A673 (cell line): ENCODE results near the gene ZNF319.

ENCODE experiments used
- EZH2 ChIP-seq: fragments of 200-600 bp; sonication (generic); IDR thresholded peaks from 2 replicates; pipeline ENCODE4 v1.6.1; 2017; ENCODE audit warnings: borderline replicate concordance, low read depth, mild to moderate bottlenecking, mixed read lengths, antibody characterized with exemption, low read length; ENCODE audit not compliant: poor library complexity, severe bottlenecking
- TF ChIP-seq, protein P1 (sequence below): fragments of 300-800, 200-600 bp; sonication (generic); conservative IDR thresholded peaks from 2 replicates; pipeline ENCODE4 v1.5.1; 2017; ENCODE audit warnings: low read depth, mild to moderate bottlenecking, antibody characterized with exemption, low read length, moderate library complexity, mixed read lengths

DNA sequence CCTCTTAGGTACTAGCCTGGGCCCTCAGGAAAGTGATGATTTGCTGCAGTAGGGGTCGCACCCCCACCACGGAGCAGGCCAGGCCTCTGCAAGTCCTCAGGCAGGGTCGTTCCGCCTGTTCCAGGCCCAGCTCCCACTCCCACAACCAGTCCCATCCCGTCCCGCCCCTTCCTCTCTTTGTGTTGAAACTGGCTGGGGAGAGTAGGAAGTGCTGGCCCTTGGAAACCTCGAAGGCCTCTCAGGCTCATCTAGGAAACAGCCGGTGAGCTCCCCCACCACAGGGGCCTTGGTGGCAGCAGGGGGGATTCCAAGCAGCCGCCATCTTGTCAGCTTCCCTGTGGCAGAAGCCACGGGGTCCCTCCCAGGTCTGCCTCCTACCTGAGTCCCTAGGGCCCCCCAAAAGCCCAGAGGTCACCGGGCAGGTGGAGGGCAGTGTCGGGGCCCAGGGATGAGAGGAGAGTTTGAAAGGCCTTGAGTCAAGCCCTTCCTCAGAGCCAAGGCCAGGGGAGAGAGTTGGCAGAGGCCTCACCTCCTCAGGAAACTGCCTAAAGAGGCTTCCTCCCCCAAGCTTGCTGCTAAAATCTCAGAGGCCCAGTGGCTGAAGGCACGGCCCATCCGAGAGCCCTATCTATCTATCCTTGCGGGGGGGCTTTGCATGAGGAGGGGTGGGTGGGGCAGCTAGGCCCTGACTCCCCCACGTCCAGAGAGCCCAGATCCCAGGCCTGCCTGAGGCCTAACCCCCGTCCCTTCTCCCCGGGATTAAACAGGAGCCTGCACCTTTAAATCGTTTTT is 47.3 kb upstream of the ZNF319 start:
- TF ChIP-seq, protein P1, sequence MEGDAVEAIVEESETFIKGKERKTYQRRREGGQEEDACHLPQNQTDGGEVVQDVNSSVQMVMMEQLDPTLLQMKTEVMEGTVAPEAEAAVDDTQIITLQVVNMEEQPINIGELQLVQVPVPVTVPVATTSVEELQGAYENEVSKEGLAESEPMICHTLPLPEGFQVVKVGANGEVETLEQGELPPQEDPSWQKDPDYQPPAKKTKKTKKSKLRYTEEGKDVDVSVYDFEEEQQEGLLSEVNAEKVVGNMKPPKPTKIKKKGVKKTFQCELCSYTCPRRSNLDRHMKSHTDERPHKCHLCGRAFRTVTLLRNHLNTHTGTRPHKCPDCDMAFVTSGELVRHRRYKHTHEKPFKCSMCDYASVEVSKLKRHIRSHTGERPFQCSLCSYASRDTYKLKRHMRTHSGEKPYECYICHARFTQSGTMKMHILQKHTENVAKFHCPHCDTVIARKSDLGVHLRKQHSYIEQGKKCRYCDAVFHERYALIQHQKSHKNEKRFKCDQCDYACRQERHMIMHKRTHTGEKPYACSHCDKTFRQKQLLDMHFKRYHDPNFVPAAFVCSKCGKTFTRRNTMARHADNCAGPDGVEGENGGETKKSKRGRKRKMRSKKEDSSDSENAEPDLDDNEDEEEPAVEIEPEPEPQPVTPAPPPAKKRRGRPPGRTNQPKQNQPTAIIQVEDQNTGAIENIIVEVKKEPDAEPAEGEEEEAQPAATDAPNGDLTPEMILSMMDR: no peak
- no peak for TF ChIP-seq EZH2
